HG03159 (cell line): Measurements from ENCODE around the gene C1QTNF8.

Source experiments
- ATAC-seq: cut with Tn5 transposase; IDR thresholded peaks from one replicate; pipeline ENCODE4 v1.9.1; 2021; ENCODE audit warnings: mild to moderate bottlenecking, moderate library complexity; ENCODE audit not compliant: unreplicated experiment

The C1QTNF8 gene

GRCh38 chr16:1096169-1097082 is at the start of gene C1QTNF8:
C1QTNF8 (minus strand) TSS chr16:1096244; CDS start chr16:1094922, 1,322 bp downstream.
- no peak for ATAC-seq

GRCh38 chr16:1145383-1146100 is 49.5 kb upstream of the C1QTNF8 start:
- ATAC-seq, result no peak

- no peak for ATAC-seq
Observed at GRCh38 chr16:1144476-1145382, 48.7 kb upstream of the C1QTNF8 start.

GRCh38 chr16:1143761-1144450 is 47.9 kb upstream of the C1QTNF8 start:
- ATAC-seq, result no peak

GRCh38 chr16:1142911-1143310 is 46.9 kb upstream of the C1QTNF8 start:
- no peak for ATAC-seq

GRCh38 chr16:1141716-1142115 is 45.7 kb upstream of the C1QTNF8 start:
- ATAC-seq, result no peak

- ATAC-seq, result no peak
Observed at GRCh38 chr16:1141191-1141590, 45.1 kb upstream of the C1QTNF8 start.

- ATAC-seq, result no peak
Observed at GRCh38 chr16:1140582-1141162, 44.6 kb upstream of the C1QTNF8 start.

GRCh38 chr16:1137604-1138003 is 41.6 kb upstream of the C1QTNF8 start:
- ATAC-seq, result no peak

- no peak for ATAC-seq
Observed at GRCh38 chr16:1135459-1135825, 39.4 kb upstream of the C1QTNF8 start.

- no peak for ATAC-seq
Observed at GRCh38 chr16:1134776-1135458, 38.9 kb upstream of the C1QTNF8 start.

- no peak for ATAC-seq
Observed at GRCh38 chr16:1133810-1134520, 37.9 kb upstream of the C1QTNF8 start.

GRCh38 chr16:1133271-1133670 is 37.2 kb upstream of the C1QTNF8 start:
- no peak for ATAC-seq

GRCh38 chr16:1132431-1132830 is 36.4 kb upstream of the C1QTNF8 start:
- no peak for ATAC-seq

GRCh38 chr16:1131378-1131994 is 35.4 kb upstream of the C1QTNF8 start:
- no peak for ATAC-seq

GRCh38 chr16:1130382-1130781 is 34.3 kb upstream of the C1QTNF8 start:
- ATAC-seq, result no peak

- ATAC-seq, result no peak
Observed at GRCh38 chr16:1129106-1129960, 33.3 kb upstream of the C1QTNF8 start.
